GM12801 (cell line): ENCODE data around the gene PRDX5.

Experiments used
- CTCF ChIP-seq: IDR thresholded peaks from one replicate; pipeline ENCODE4 v1.5.1; 2011; ENCODE audit warnings: control low read depth; ENCODE audit not compliant: insufficient read length; ENCODE audit errors: extremely low read depth

Gene PRDX5

GRCh38 chr11:64297699-64298358 is 20.1 kb upstream of the PRDX5 start:
- TF ChIP-seq CTCF = no peak

GRCh38 chr11:64298966-64299846 is 18.7 kb upstream of the PRDX5 start:
- no peak for TF ChIP-seq CTCF

GRCh38 chr11:64299847-64300648 is 17.9 kb upstream of the PRDX5 start, which contains the start of gene CATSPERZ:
Gene CATSPERZ, plus strand, starts transcription at chr11:64300358. Its CDS starts 53 bp downstream, at chr11:64300411.
- TF ChIP-seq CTCF = no peak

GRCh38 chr11:64303109-64304031 is 14.6 kb upstream of the PRDX5 start:
- no peak for TF ChIP-seq CTCF

- TF ChIP-seq CTCF = no peak
These were observed 13.9 kb upstream of the PRDX5 start for GRCh38 chr11:64304032-64304315.

GRCh38 chr11:64304316-64305072 is 13.4 kb upstream of the PRDX5 start:
- no peak for TF ChIP-seq CTCF
